ENCODE results near the gene RICTOR.
"Not testable (repeated sequence)": the region's sequence is repeated elsewhere in the genome, so short reads cannot be mapped to it uniquely, and the experiment has no call there.

RICTOR gene

DNA sequence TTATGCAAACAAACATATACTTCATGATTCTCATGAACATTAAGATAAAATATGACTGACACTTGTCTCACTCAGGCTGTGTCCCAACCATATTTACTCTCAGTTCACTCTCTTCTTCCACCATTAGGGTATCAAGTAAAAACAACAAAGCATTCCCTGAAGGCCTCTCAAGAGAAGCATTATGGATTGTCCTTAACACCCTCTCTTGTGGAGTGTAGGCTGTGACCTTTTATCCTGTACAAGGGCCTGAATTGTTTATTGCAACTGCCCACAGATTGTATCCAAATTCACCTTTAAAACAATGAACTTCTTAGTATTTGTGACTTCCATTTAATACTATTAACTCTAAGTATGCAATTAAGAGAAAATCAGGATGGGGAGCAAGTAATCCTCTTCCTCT lies 78.1 kb downstream of the RICTOR start:
- no peak overlapping the region for H3K4me2 ChIP-seq
- no peaks in the 10 kb centered on the region for H3K27me3 ChIP-seq (ENCODE audit: insufficient read depth, low read depth)
- no peak overlapping the region for H3K9ac ChIP-seq
- no peaks in the 10 kb centered on the region for H4K20me1 ChIP-seq (ENCODE audit: insufficient read depth)
- H3K36me3 ChIP-seq (ENCODE audit: insufficient read depth) = no peaks in the 10 kb centered on the region
- H3K79me2 ChIP-seq (ENCODE audit: insufficient read depth, low read depth) = 0 out of 2 replicates have a peak, but pooled peaks cover 3% of the 10 kb centered on the region
- TF ChIP-seq, protein P1, sequence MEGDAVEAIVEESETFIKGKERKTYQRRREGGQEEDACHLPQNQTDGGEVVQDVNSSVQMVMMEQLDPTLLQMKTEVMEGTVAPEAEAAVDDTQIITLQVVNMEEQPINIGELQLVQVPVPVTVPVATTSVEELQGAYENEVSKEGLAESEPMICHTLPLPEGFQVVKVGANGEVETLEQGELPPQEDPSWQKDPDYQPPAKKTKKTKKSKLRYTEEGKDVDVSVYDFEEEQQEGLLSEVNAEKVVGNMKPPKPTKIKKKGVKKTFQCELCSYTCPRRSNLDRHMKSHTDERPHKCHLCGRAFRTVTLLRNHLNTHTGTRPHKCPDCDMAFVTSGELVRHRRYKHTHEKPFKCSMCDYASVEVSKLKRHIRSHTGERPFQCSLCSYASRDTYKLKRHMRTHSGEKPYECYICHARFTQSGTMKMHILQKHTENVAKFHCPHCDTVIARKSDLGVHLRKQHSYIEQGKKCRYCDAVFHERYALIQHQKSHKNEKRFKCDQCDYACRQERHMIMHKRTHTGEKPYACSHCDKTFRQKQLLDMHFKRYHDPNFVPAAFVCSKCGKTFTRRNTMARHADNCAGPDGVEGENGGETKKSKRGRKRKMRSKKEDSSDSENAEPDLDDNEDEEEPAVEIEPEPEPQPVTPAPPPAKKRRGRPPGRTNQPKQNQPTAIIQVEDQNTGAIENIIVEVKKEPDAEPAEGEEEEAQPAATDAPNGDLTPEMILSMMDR (conservative IDR thresholded peaks at IDR 0.05; ENCODE audit: low read depth, low read length) = no peak
- no peaks in the 10 kb centered on the region for H3K4me1 ChIP-seq (ENCODE audit: low read depth, poor library complexity, severe bottlenecking)
- H3K27ac ChIP-seq = no peak overlapping the region
- H2AFZ ChIP-seq (ENCODE audit: low read depth) = no peak overlapping the region
- H3K4me3 ChIP-seq (IDR thresholded peaks at IDR 0.05; ENCODE audit: insufficient read depth, low read depth, low read length) = no peak overlapping the region

DNA sequence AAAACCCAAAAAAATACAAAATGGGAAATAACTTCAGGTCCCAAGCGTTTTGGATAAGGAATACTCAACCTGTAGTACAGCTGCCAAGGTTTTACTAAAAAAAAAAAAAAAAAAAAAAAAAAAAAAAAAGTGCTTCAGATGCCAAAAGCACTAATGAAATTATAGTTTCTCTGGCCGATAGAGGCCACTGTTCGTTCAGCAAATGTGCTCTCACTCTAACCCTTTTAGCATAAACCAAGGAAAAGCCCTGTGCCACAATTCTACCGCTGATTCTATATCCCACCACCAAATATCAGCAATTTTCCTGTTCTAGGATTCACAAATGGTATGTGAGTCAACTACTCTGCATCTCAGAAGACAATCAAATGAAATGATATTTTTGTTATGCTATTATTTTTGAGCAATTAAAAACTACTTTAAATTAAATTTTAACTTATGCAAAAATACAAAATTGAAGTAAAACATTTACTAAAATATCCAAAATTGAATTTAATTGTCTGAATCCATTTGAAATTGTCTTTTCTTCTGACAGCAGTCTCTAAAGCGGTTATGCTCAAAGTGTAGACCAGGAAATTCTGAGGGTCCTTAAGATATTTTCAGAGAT lies 79.8 kb downstream of the RICTOR start:
- Histone ChIP-seq H3K4me1 (ENCODE audit: low read depth, poor library complexity, severe bottlenecking) (no peaks in the 10 kb centered on the region), H2AFZ (ENCODE audit: low read depth) (no peak overlapping the region), H3K36me3 (ENCODE audit: insufficient read depth) (no peaks in the 10 kb centered on the region), H3K4me3 (IDR thresholded peaks at IDR 0.05; ENCODE audit: insufficient read depth, low read depth, low read length) (no peak overlapping the region), H3K4me2 (no peak overlapping the region), H3K9ac (no peak overlapping the region), H3K79me2 (ENCODE audit: insufficient read depth, low read depth) (0 out of 2 replicates have a peak, but pooled peaks cover 3% of the 10 kb centered on the region), H4K20me1 (ENCODE audit: insufficient read depth) (no peaks in the 10 kb centered on the region), H3K27me3 (ENCODE audit: insufficient read depth, low read depth) (no peaks in the 10 kb centered on the region), H3K27ac (no peak overlapping the region)
- TF ChIP-seq, protein P1 (conservative IDR thresholded peaks at IDR 0.05; ENCODE audit: low read depth, low read length) = peak; percentile 19; the same call in 1 of the 2 replicates

DNA sequence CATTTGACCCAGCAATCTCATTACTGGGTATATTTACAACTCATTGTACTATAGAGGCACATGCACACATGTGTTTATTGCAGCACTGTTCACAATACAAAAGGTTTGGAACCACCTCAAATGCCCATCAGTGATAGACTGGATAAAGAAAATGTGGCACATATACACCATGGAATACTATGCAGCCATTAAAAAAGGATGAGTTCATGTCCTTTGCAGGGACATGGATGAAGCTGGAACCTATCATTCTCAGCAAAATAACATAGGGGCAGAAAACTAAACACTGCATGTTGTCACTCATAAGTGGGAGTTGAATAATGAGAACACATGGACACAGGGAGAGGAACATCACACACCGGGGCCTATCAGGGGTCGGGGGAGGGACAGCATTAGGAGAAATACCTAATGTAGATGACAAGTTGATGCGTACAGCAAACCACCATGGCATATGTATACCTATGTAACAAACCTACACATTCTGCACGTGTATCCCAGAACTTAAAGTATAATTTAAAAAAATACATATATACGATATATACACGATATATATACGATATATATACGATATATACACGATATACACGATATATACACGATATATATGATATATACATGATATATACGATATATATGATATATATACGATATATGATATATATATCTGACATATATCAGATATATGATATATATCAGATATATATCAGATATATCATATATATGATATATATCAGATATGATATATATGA lies 84.1 kb downstream of the RICTOR start:
- H2AFZ ChIP-seq (ENCODE audit: low read depth); H4K20me1 ChIP-seq (ENCODE audit: insufficient read depth); H3K4me3 ChIP-seq (IDR thresholded peaks at IDR 0.05; ENCODE audit: insufficient read depth, low read depth, low read length); H3K36me3 ChIP-seq (ENCODE audit: insufficient read depth); H3K4me1 ChIP-seq (ENCODE audit: low read depth, poor library complexity, severe bottlenecking); H3K9ac ChIP-seq; H3K4me2 ChIP-seq; H3K79me2 ChIP-seq (ENCODE audit: insufficient read depth, low read depth); H3K27ac ChIP-seq; H3K27me3 ChIP-seq (ENCODE audit: insufficient read depth, low read depth): not testable (repeated sequence)

DNA sequence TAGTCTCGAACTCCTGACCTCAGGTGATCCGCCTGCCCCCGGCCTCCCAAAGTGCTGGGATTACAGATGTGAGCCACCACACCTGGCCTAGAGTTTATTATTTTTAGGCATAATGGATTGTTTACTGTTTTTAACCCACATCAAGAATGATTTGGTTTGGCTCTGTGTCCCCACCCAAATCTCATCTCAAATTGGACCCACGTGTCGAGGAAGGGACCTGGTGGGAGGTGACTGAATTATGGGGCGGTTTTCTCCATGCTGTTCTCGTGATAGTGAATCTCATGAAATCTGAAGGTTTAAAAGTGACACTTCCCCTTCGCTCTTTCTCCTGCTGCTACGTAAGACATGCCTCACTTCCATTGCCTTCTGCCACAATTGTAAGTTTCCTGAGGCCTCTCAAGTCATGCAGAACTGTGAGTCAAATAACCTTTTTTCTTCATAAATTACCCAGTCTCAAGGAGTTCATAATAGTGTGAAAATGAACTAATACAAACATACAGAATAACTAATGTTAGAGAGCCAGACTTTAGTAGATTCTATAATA lies 88.2 kb downstream of the RICTOR start:
- H3K4me1 ChIP-seq (ENCODE audit: low read depth, poor library complexity, severe bottlenecking) = no peaks in the 10 kb centered on the region
- no peak overlapping the region for H3K9ac ChIP-seq
- H3K27me3 ChIP-seq (ENCODE audit: insufficient read depth, low read depth) = no peaks in the 10 kb centered on the region
- TF ChIP-seq, protein P1 (conservative IDR thresholded peaks at IDR 0.05; ENCODE audit: low read depth, low read length) = no peak
- no peak overlapping the region for H3K4me3 ChIP-seq (IDR thresholded peaks at IDR 0.05; ENCODE audit: insufficient read depth, low read depth, low read length)
- H4K20me1 ChIP-seq (ENCODE audit: insufficient read depth) = no peaks in the 10 kb centered on the region
- no peak overlapping the region for H3K4me2 ChIP-seq
- H3K79me2 ChIP-seq (ENCODE audit: insufficient read depth, low read depth) = no peaks in the 10 kb centered on the region
- H3K27ac ChIP-seq = no peak overlapping the region
- no peaks in the 10 kb centered on the region for H3K36me3 ChIP-seq (ENCODE audit: insufficient read depth)
- H2AFZ ChIP-seq (ENCODE audit: low read depth) = no peak overlapping the region

DNA sequence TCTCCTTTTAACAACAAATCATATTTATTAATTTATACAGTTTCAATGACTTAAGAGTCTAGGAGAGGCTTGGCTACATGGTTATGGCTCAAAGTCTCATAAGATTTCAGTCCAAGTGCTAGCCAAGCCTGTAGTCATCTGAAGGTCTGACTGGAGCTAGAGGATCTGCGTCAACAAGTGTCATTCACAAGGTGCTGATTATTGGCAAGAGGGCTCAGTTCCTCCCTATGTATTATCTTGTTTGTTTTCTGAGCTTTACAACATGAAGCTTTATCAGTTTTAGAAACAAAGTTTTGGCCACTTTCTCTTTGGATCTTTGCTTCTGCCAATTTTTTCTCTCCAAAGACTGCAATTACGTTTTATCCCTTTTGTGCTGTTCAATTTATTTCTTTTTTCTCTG lies 94.7 kb downstream of the RICTOR start:
- Histone ChIP-seq H3K27ac (no peak overlapping the region), H3K4me3 (IDR thresholded peaks at IDR 0.05; ENCODE audit: insufficient read depth, low read depth, low read length) (no peak overlapping the region), H3K9ac (no peak overlapping the region), H3K36me3 (ENCODE audit: insufficient read depth) (no peaks in the 10 kb centered on the region), H4K20me1 (ENCODE audit: insufficient read depth) (no peaks in the 10 kb centered on the region), H2AFZ (ENCODE audit: low read depth) (no peak overlapping the region), H3K79me2 (ENCODE audit: insufficient read depth, low read depth) (no peaks in the 10 kb centered on the region), H3K4me2 (no peak overlapping the region), H3K27me3 (ENCODE audit: insufficient read depth, low read depth) (no peaks in the 10 kb centered on the region), H3K4me1 (ENCODE audit: low read depth, poor library complexity, severe bottlenecking) (no peaks in the 10 kb centered on the region)
- TF ChIP-seq, protein P1 (conservative IDR thresholded peaks at IDR 0.05; ENCODE audit: low read depth, low read length) = no peak
